ENCODE measurements around the gene STRN3.

The STRN3 gene

GRCh38 chr14:30874120-30874998 lies 151.8 kb downstream of the STRN3 start, which contains the start of gene COCH:
Gene COCH, plus strand, starts transcription at chr14:30874559. Its CDS starts 380 bp downstream, at chr14:30874939.
- H3K4me2 ChIP-seq = peak within 1 kb of the TSS; percentile 50
- H2AFZ ChIP-seq (ENCODE audit: low read depth) = peak within 1 kb of the TSS; percentile 81
- H3K4me3 ChIP-seq (IDR thresholded peaks at IDR 0.05; ENCODE audit: insufficient read depth, low read depth, low read length) = no peak within 1 kb of the TSS
- no peak within 1 kb of the TSS for H3K27ac ChIP-seq
- no peaks in the 10 kb centered on the region for H3K79me2 ChIP-seq (ENCODE audit: insufficient read depth, low read depth)
- no peaks in the 10 kb centered on the region for H3K27me3 ChIP-seq (ENCODE audit: insufficient read depth, low read depth)
- no peaks in the 10 kb centered on the region for H3K36me3 ChIP-seq (ENCODE audit: insufficient read depth)
- peak; percentile 28; the same call in 1 of the 2 replicates for TF ChIP-seq CTCF (conservative IDR thresholded peaks at IDR 0.05; ENCODE audit: low read depth, low read length)
- no peaks in the 10 kb centered on the region for H4K20me1 ChIP-seq (ENCODE audit: insufficient read depth)
- no peaks in the 10 kb centered on the region for H3K4me1 ChIP-seq (ENCODE audit: low read depth, poor library complexity, severe bottlenecking)
- peak within 1 kb of the TSS; percentile 71 for H3K9ac ChIP-seq

DNA sequence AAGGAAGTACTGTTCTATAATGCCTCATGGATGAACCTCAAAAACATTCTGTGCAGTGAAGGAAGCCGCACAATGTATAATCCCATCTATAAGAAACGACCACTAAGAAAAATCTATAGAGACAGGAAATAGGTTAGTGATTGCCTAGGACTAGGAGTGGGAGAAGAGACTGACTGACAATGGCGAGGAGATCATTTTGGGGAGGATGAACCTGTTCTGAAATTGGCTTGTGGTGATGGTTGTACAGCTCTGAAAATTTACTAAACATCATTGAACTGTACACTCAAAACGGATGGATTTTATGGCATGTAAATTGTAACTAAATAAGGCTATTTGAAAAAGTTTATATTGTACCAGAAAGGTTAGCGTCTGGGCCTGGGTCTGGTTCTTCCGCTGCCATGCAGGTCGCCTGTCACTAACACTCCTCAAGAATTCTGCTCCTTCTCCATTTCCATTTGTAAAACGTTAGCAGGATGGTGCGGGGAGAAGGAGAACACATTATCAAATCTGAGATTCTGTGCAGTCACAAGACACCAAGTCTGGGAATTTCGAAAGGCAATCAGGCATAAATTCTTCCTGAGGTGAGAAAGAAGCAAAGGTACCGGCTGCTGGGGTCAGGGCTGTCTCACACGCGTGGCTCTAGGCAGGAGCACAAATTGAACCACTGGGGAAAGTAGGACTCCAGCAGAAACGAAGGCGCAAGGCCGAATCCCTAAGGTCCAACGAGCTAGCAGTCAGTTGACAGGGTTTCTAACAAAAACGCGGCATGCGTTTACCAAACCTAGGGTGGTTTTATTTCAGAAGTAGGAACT lies 152.7 kb downstream of the STRN3 start:
- Histone ChIP-seq H2AFZ (ENCODE audit: low read depth) (peak overlapping the region; percentile 81), H4K20me1 (ENCODE audit: insufficient read depth) (no peaks in the 10 kb centered on the region), H3K4me3 (IDR thresholded peaks at IDR 0.05; ENCODE audit: insufficient read depth, low read depth, low read length) (no peak overlapping the region), H3K9ac (peak overlapping the region; percentile 71; the same call in 1 of the 2 replicates), H3K79me2 (ENCODE audit: insufficient read depth, low read depth) (no peaks in the 10 kb centered on the region), H3K4me2 (peak overlapping the region; percentile 50; the same call in 1 of the 2 replicates), H3K36me3 (ENCODE audit: insufficient read depth) (no peaks in the 10 kb centered on the region), H3K27me3 (ENCODE audit: insufficient read depth, low read depth) (no peaks in the 10 kb centered on the region), H3K27ac (no peak overlapping the region), H3K4me1 (ENCODE audit: low read depth, poor library complexity, severe bottlenecking) (no peaks in the 10 kb centered on the region)
- TF ChIP-seq CTCF (conservative IDR thresholded peaks at IDR 0.05; ENCODE audit: low read depth, low read length) = no peak

- Histone ChIP-seq H3K9ac (no peak overlapping the region), H3K4me1 (ENCODE audit: low read depth, poor library complexity, severe bottlenecking) (no peaks in the 10 kb centered on the region), H3K36me3 (ENCODE audit: insufficient read depth) (no peaks in the 10 kb centered on the region), H3K27me3 (ENCODE audit: insufficient read depth, low read depth) (no peaks in the 10 kb centered on the region), H3K4me3 (IDR thresholded peaks at IDR 0.05; ENCODE audit: insufficient read depth, low read depth, low read length) (no peak overlapping the region), H4K20me1 (ENCODE audit: insufficient read depth) (no peaks in the 10 kb centered on the region), H2AFZ (ENCODE audit: low read depth) (no peak overlapping the region), H3K4me2 (no peak overlapping the region), H3K79me2 (ENCODE audit: insufficient read depth, low read depth) (no peaks in the 10 kb centered on the region), H3K27ac (no peak overlapping the region)
- TF ChIP-seq CTCF (conservative IDR thresholded peaks at IDR 0.05; ENCODE audit: low read depth, low read length) = no peak
These were observed 153.6 kb downstream of the STRN3 start for GRCh38 chr14:30872602-30873001.

GRCh38 chr14:30869551-30870155 lies 156.5 kb downstream of the STRN3 start:
- Histone ChIP-seq H3K4me2 (no peak overlapping the region), H3K4me1 (ENCODE audit: low read depth, poor library complexity, severe bottlenecking) (peaks cover 12% of the 10 kb centered on the region), H4K20me1 (ENCODE audit: insufficient read depth) (no peaks in the 10 kb centered on the region), H3K27ac (no peak overlapping the region), H3K4me3 (IDR thresholded peaks at IDR 0.05; ENCODE audit: insufficient read depth, low read depth, low read length) (no peak overlapping the region), H3K36me3 (ENCODE audit: insufficient read depth) (no peaks in the 10 kb centered on the region), H2AFZ (ENCODE audit: low read depth) (no peak overlapping the region), H3K9ac (no peak overlapping the region), H3K79me2 (ENCODE audit: insufficient read depth, low read depth) (no peaks in the 10 kb centered on the region), H3K27me3 (ENCODE audit: insufficient read depth, low read depth) (no peaks in the 10 kb centered on the region)
- no peak for TF ChIP-seq CTCF (conservative IDR thresholded peaks at IDR 0.05; ENCODE audit: low read depth, low read length)
